Astrocyte of the cerebellum (primary cell): Measurements from ENCODE around the gene ZNF546.
A peak's percentile ranks its signal among the peaks of the same experiment; 100 is the strongest.

ENCODE experiments used
- DNase-seq: peaks from one replicate; pipeline ENCODE4 v3.0.0-alpha.2; 2011; ENCODE audit warnings: low read depth
- H3K4me3 ChIP-seq: 2 replicates; pipeline ENCODE4 v1.5.1; 2011; ENCODE audit warnings: mild to moderate bottlenecking, low read depth, low read length, moderate library complexity
- CTCF ChIP-seq: IDR thresholded peaks from 2 replicates; pipeline ENCODE4 v1.5.1; 2012; ENCODE audit warnings: low read length, low read depth, moderate library complexity, mild to moderate bottlenecking; ENCODE audit errors: missing control alignments
- in situ Hi-C: cut with HindIII; loops from 2 replicates; pipeline ENCODE4 v1.10.0; 2017; ENCODE audit warnings: low sequenced_read_pairs

ZNF546 gene

GRCh38 chr19:39970425-39970674, 26.5 kb upstream of the ZNF546 start:
- DNase-seq: no peak
- in situ Hi-C loops: no loop called here
- peak overlapping the region; percentile 99 for H3K4me3 ChIP-seq

GRCh38 chr19:39970675-39971379, 26.0 kb upstream of the ZNF546 start, which contains the start of gene PSMC4:
Gene PSMC4 (plus strand): TSS chr19:39971165. CDS start chr19:39971203, 38 bp downstream.
- in situ Hi-C loops: no loop called here
- TF ChIP-seq CTCF: peak; percentile 68
- peak; percentile 97 for DNase-seq
- H3K4me3 ChIP-seq: peak within 1 kb of the TSS; percentile 99

More at GRCh38 chr19:39970425-39970674, 26.5 kb upstream of the ZNF546 start:
- TF ChIP-seq CTCF: no peak

- DNase-seq: no peak
- peak overlapping the region; percentile 99 for H3K4me3 ChIP-seq
- TF ChIP-seq CTCF: no peak
- in situ Hi-C loops: no loop called here
These were observed 25.4 kb upstream of the ZNF546 start for GRCh38 chr19:39971380-39972035.

- TF ChIP-seq CTCF: no peak
- H3K4me3 ChIP-seq: no peak overlapping the region
- in situ Hi-C loops: no loop called here
- DNase-seq: no peak
These were observed 22.3 kb upstream of the ZNF546 start for GRCh38 chr19:39974377-39975155.

GRCh38 chr19:39982883-39983282, 14.0 kb upstream of the ZNF546 start:
- TF ChIP-seq CTCF: no peak
- no peak for DNase-seq
- no peak overlapping the region for H3K4me3 ChIP-seq
- in situ Hi-C loops: no loop called here

- TF ChIP-seq CTCF: no peak
- in situ Hi-C loops: no loop called here
These were observed 13.1 kb upstream of the ZNF546 start for GRCh38 chr19:39983695-39984300.

More at GRCh38 chr19:39983695-39984300, 13.1 kb upstream of the ZNF546 start:
- no peak overlapping the region for H3K4me3 ChIP-seq
- DNase-seq: no peak
